OCI-LY1 (cell line): ENCODE measurements around the gene TNFRSF14.

Experiments used
- CTCF ChIP-seq: fragments of 200-600 bp; sonication (generic), shearing (Covaris generic); IDR thresholded peaks from 2 replicates; pipeline ENCODE4 v1.5.1; 2017; ENCODE audit warnings: mild to moderate bottlenecking, antibody characterized with exemption, low read length, moderate library complexity, mixed read lengths
- EZH2 ChIP-seq: fragments of 200-600 bp; sonication (generic), shearing (Covaris generic); IDR thresholded peaks from 2 replicates; pipeline ENCODE4 v1.8.0; 2017; ENCODE audit warnings: borderline replicate concordance, mixed run types, mild to moderate bottlenecking, antibody characterized with exemption, low read length, moderate library complexity, mixed read lengths

GRCh38 chr1:2508180-2508579, 48.0 kb upstream of the TNFRSF14 start:
- TF ChIP-seq CTCF, result no peak
- no peak for TF ChIP-seq EZH2
